Endodermal cell (in vitro differentiated cells): ENCODE measurements around the gene TYSND1. TPM values are rescaled to one million over a fixed set of nuclear protein-coding genes. Genes with fewer than 3 reads are reported as not detected.

Experiments used
- DNase-seq: peaks from one replicate; pipeline ENCODE4 v3.0.0-alpha.2; 2017
- H3K27ac ChIP-seq: 2 replicates; pipeline ENCODE4 v1.5.1; 2013; ENCODE audit warnings: mild to moderate bottlenecking, low read depth, low read length, moderate library complexity
- H3K27me3 ChIP-seq: 2 replicates; pipeline ENCODE4 v1.6.1; 2013; ENCODE audit warnings: mild to moderate bottlenecking, low read length, moderate library complexity; ENCODE audit not compliant: insufficient read depth, control insufficient read depth, poor library complexity, severe bottlenecking
- H3K36me3 ChIP-seq: 2 replicates; pipeline ENCODE4 v1.7.0; 2013; ENCODE audit warnings: mild to moderate bottlenecking, low read length, moderate library complexity; ENCODE audit not compliant: control insufficient read depth, insufficient read depth
- H3K4me1 ChIP-seq: one replicate; pipeline ENCODE4 v1.7.0; 2013; ENCODE audit warnings: low read length; ENCODE audit not compliant: control insufficient read depth, insufficient read depth
- H3K4me3 ChIP-seq: 2 replicates; pipeline ENCODE4 v1.5.1; 2013; ENCODE audit warnings: mild to moderate bottlenecking, low read length, moderate library complexity
- H3K9ac ChIP-seq: 2 replicates; pipeline ENCODE4 v1.6.1; 2013; ENCODE audit warnings: mild to moderate bottlenecking, low read length, moderate library complexity; ENCODE audit not compliant: poor library complexity, severe bottlenecking; ENCODE audit errors: extremely low read depth
- H3K9me3 ChIP-seq: 2 replicates; pipeline ENCODE4 v1.6.1; 2013; ENCODE audit warnings: mild to moderate bottlenecking, low read length, moderate library complexity; ENCODE audit not compliant: control insufficient read depth
- H3K27ac Mint-ChIP-seq: 2 replicates; pipeline ENCODE4 v1.8.0; 2020; ENCODE audit warnings: mixed read lengths
- H3K27me3 Mint-ChIP-seq: 2 replicates; pipeline ENCODE4 v1.8.0; 2021; ENCODE audit warnings: mild to moderate bottlenecking, mixed read lengths; ENCODE audit not compliant: insufficient read depth
- H3K36me3 Mint-ChIP-seq: 2 replicates; pipeline ENCODE4 v1.8.0; 2020; ENCODE audit warnings: low read depth, mixed read lengths
- H3K4me1 Mint-ChIP-seq: 2 replicates; pipeline ENCODE4 v1.8.0; 2020; ENCODE audit warnings: mixed read lengths
- H3K4me3 Mint-ChIP-seq: 2 replicates; pipeline ENCODE4 v1.8.0; 2020; ENCODE audit warnings: mild to moderate bottlenecking, moderate library complexity, mixed read lengths
- H3K9me3 Mint-ChIP-seq: 2 replicates; pipeline ENCODE4 v1.8.0; 2020; ENCODE audit warnings: mild to moderate bottlenecking, mixed read lengths
- CTCF ChIP-seq: fragments of 200-600 bp; sonication (generic); conservative IDR thresholded peaks from 2 replicates; pipeline ENCODE4 v1.5.0; 2021; ENCODE audit warnings: antibody characterized with exemption, mild to moderate bottlenecking
- WGBS, 2 experiments: methylation state at CpG; one replicate each; pipeline versions ENCODE4 v1.1.5 to v1.1.7; 2013; ENCODE audit warnings: missing lambda C conversion rate in 2 of 2, mixed read lengths in 1 of 2; ENCODE audit not compliant: insufficient coverage in 1 of 2, insufficient read length in 1 of 2; 5-methylcytosine and 5-hydroxymethylcytosine counted together
- total RNA-seq, 2 donors: library from RNA; stranded (reverse); fragmentation: NEBNext Ultra II Directional in 1 of 2; extraction: Animal tissue kit (Norgen Biotek cat#: 25700) in 1 of 2; gene quantifications; 2 replicates in 1 of 2; 3 replicates in 1 of 2; pipeline ENCODE4 v1.2.1, GENCODE V29; 2021

The TYSND1 gene
- total RNA-seq, 2 donors from 2014 or later = 13.1 to 13.6 TPM

GRCh38 chr10:70135046-70135445, 11.5 kb downstream of the TYSND1 start:
- H3K27me3 ChIP-seq = peaks cover 21% of the 10 kb centered on the region
- no peak overlapping the region for H3K9ac ChIP-seq
- WGBS, 2 experiments = 97 to 100% methylated on average over 1 to 3 of the region's 3 CpGs
- Mint-ChIP-seq H3K27ac (no peak overlapping the region), H3K4me3 (no peak overlapping the region), H3K27me3 (peaks cover 22% of the 10 kb centered on the region), H3K9me3 (no peaks in the 10 kb centered on the region), H3K4me1 (peaks cover 11% of the 10 kb centered on the region), H3K36me3 (no peaks in the 10 kb centered on the region)
- no peaks in the 10 kb centered on the region for H3K36me3 ChIP-seq
- no peak for DNase-seq
- H3K27ac ChIP-seq = no peak overlapping the region
- H3K4me1 ChIP-seq = no peaks in the 10 kb centered on the region
- no peaks in the 10 kb centered on the region for H3K9me3 ChIP-seq
- H3K4me3 ChIP-seq = no peak overlapping the region
- TF ChIP-seq CTCF = no peak

GRCh38 chr10:70132098-70133029, 14.1 kb downstream of the TYSND1 start, which contains the start of gene AIFM2:
Gene AIFM2, minus strand, starts transcription at chr10:70132825. Its CDS starts 8,741 bp downstream, at chr10:70124084.
- Histone ChIP-seq H3K36me3 (no peaks in the 10 kb centered on the region), H3K27ac (no peak within 1 kb of the TSS), H3K4me1 (no peaks in the 10 kb centered on the region), H3K9me3 (no peaks in the 10 kb centered on the region), H3K4me3 (peak within 1 kb of the TSS; percentile 80), H3K27me3 (peaks cover 21% of the 10 kb centered on the region), H3K9ac (peak within 1 kb of the TSS; percentile 59)
- 12 to 20% methylated on average over 24 to 80 of the region's 80 CpGs for WGBS, 2 experiments
- Mint-ChIP-seq H3K9me3 (no peaks in the 10 kb centered on the region), H3K27me3 (peaks cover 22% of the 10 kb centered on the region), H3K4me3 (peak within 1 kb of the TSS; percentile 75), H3K4me1 (peaks cover 11% of the 10 kb centered on the region), H3K36me3 (peaks cover 2% of the 10 kb centered on the region), H3K27ac (peak within 1 kb of the TSS; percentile 89)
- DNase-seq = peak; percentile 90
- peak; percentile 56 for TF ChIP-seq CTCF

GRCh38 chr10:70131560-70131937, 15.0 kb downstream of the TYSND1 start:
- H3K27ac ChIP-seq = no peak overlapping the region
- H3K27me3 Mint-ChIP-seq = peaks cover 22% of the 10 kb centered on the region
- H3K27ac Mint-ChIP-seq = no peak overlapping the region
- WGBS, 2 experiments = 91 to 100% methylated on average over 3 to 4 of the region's 4 CpGs
- no peaks in the 10 kb centered on the region for H3K9me3 ChIP-seq
- no peak for DNase-seq
- H3K9me3 Mint-ChIP-seq = no peaks in the 10 kb centered on the region
- H3K36me3 Mint-ChIP-seq = peaks cover 2% of the 10 kb centered on the region
- H3K4me1 ChIP-seq = no peaks in the 10 kb centered on the region
- H3K4me1 Mint-ChIP-seq = peaks cover 11% of the 10 kb centered on the region
- peak overlapping the region; percentile 75 for H3K4me3 Mint-ChIP-seq
- no peaks in the 10 kb centered on the region for H3K36me3 ChIP-seq
- TF ChIP-seq CTCF = no peak
- no peak overlapping the region for H3K9ac ChIP-seq
- no peak overlapping the region for H3K4me3 ChIP-seq
- H3K27me3 ChIP-seq = peaks cover 21% of the 10 kb centered on the region
